IPS DF 4.7 (cell line): ENCODE measurements around the gene CCND3.

Experiments
- DNase-seq: peaks from one replicate; pipeline ENCODE4 v3.0.0-alpha.2; 2013; ENCODE audit warnings: low spot score; ENCODE audit errors: extremely low read depth

The CCND3 gene

DNA sequence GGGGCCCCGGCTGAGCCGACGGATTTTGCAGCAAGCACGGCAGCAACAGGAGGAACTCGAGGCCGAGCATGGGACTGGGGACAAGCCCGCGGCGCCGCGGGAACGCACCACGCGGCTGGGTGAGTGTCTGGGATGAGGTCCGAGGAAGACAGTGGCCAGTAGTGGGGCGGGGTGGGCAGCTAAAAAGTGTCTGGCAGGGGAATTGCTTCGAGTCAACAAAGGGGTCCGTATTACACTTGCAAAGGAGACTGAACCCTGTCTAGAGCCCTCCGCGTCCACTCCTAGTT, 20.0 kb downstream of the CCND3 start:
- DNase-seq, result no peak

- no peak for DNase-seq
Measured at GRCh38 chr6:41920921-41921711, 20.5 kb downstream of the CCND3 start, which contains the start of the genes BYSL and MED20. BYSL (plus strand) TSS chr6:41921499; CDS start chr6:41921563, 64 bp downstream. MED20 (minus strand) TSS chr6:41921139; CDS start chr6:41921018, 121 bp downstream.

DNA sequence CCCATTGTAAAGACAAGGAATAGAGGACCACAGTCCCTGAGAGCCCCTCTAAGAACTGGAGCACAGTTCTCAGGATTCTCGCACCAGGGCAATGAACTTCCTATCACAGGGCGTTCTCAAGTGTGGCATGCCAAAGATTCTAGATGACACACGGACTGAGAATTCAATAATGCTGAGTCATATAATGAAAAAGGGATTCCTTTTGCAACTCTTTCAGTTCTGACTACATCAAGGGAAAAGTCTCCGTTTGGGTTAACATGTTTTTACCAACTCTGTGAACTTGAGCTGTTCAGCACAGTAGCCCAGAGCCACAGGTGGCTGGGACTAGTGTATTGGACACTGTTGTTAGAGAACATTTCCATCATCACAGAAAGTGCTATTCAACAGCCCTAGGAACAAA, 24.1 kb downstream of the CCND3 start:
- DNase-seq, result no peak

DNA sequence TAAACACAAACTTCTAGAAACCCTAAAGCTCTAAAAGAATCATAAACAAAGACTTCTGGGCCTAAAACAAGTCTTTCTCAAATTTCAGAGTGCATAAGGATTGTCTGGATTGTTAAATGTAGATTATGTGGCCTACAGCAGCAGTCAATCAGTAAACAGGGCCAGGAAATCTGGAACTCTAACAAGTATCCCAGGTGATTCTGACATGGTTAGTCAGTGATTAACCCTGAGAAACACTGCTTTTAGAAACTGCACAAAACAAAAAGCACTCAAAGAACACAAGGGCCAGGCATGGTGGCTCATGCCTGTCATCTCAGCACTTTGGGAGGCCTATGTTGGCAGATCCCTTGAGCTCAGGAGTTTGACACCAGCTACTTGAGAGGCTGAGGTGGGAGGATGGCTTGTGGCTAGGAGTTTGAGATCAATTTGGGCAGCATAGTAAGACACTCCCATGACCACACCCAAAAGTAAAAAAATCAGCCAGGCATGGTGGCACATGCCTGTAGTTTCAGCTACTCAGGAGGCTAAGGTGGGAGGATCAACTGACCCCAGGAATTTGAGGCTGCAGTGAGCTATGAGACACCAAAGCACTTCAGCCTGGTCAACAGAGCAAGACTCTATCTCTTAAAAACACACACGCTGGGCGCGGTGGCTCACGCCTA, 26.6 kb downstream of the CCND3 start:
- DNase-seq, result no peak

GRCh38 chr6:41914343-41914742, 27.3 kb downstream of the CCND3 start:
- DNase-seq, result no peak

- no peak for DNase-seq
Measured at GRCh38 chr6:41909727-41910126, 31.9 kb downstream of the CCND3 start.

DNA sequence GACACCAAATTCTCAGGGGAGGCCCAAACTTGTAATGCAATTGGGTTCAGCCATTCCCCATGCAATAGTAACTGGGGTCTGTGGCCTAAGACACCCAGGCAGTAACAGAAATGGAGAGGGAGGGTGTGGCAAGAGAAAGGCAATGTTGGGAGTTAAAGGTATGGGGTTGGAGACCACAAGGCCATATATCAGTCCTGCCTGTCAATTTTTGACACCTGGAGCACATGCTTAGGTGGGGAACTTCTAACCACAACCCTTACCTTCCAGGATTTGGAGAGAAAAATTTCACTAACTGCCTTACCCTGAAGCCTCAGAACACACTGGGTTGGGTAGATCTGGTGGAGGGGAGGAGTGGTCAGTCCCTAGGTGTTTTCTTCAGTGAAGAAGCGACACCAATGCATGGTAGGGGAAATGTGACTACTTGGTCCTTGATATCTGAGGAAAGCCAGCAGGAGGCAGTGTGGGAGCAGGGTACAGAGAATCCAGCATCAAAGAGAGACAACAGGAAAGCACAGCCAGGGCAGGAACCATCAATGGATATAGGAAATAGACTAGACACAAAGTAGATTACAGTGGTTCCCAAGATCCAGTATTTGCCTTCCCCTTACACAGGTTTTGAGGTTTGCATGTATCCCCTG, 39.6 kb downstream of the CCND3 start:
- no peak for DNase-seq

DNA sequence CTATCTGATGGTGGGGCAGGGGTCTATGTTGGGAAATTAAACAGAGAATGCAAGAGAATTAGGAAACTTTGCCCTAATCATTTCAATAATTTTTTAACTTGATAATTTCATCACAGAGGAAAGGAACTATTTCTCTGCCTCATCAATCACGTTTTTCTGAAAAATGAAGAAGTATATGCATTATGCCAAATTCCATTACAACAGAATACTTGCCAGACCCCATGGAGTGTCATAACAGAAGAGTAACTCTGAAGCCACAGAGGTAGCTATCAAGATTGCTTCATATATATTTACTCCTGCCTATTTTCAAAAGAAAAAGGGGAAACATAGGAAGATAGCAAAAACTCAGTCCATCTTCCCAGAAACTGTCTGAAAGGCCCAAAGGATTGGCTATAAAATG, 40.7 kb downstream of the CCND3 start:
- DNase-seq, result no peak

DNA sequence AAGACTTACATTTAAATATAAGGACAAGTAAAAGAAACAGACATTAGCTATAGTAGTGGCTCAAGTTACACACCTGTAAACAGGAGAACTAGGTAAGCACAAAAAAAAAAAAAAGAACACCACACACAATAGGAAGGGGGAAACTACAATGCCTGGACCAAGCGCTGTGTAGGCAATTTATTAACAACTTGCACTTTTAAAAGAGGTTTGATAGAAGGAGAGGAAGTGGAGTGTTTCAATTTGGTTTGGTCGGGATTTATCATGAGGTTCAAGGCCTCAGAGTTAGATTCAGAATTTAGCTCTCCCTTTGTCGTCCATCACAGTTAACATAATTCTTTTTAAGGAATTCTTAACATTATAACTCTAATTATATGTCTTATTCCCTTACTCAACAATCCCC, 45.3 kb downstream of the CCND3 start:
- no peak for DNase-seq

DNA sequence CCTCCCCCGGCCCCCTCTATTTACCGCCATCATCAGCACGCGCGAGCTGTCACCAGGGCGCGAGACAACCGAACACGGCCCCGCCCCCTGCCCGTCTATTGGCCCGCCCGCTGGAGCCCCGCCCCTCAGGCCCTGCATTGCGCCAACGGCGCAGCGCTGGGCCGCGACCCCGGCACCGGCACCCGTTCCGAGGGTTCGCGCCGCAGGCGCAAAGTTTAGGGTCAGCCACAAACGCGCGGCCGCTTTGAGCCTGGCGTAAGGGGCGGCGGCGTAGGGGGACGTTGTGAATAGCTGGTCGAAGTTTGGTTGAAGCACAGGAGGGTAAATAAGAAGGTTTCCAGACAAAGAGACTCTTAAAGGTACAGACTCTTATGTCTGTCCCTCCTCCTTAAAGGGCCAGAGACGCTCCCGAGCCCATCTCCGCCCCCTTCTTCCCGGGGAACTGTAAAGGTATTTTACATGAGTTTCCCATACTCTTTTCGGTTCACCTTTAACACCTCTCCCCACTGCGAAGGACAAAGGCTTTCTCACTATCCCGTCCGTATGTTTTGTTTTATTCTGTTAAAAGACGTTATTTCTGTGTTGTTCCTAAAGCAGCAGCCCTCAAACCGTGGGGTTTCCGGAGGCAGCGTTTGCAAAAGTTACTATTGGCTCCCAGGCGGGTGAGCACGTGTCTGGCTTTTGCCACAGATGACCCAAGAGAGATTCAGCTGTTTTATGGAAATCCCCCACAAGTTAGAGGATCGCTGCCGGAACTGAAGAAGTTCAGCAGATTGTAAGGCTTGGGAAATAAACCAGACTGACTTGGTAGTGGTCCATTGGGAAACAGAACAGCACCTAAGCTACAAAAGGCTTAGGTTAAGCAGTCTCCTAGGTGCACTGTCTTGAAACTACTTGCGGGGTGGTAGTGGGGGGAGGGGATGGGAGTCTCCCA, 46.0 kb downstream of the CCND3 start, which contains the start of gene USP49:
Gene USP49, minus strand, starts transcription at position 76 of the 934 bp plus-strand sequence. CDS start 88,392 bp downstream, outside the sequence.
- DNase-seq, result no peak

- DNase-seq, result no peak
Measured at GRCh38 chr6:41894366-41895299, 47.0 kb downstream of the CCND3 start.

DNA sequence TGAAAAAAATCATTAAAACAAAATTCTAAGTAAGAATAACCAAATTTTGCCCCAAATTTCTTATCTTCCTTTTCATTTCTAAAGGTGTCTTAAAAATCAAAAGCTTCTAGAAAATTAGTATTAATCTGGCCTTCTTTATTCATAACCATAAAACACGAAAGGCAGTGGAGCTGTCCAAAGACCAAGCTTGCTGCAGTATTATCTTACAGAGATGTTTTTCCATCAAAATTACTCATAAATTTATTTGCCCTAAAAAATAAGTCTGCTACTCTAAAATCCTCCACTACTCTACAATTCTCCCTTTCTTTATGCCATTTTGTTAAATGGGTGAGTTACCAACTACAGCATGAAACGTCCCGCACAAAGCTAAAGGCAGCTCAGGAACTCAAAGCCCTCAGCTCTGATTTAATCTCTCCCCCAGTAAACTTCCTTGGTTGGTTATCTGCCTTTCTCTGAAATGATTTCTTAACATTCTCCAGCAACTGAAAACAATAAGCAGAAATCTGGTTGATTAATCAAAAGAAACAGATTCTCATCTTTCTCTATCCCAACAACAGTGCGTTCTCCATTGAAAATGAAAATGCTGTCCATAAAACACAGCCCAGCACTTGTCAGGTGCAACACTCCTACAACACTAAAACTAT, 48.6 kb downstream of the CCND3 start:
- DNase-seq, result no peak

- DNase-seq, result no peak
Measured at GRCh38 chr6:41887331-41887751, 54.3 kb downstream of the CCND3 start.

GRCh38 chr6:41885930-41886329, 55.7 kb downstream of the CCND3 start:
- no peak for DNase-seq

DNA sequence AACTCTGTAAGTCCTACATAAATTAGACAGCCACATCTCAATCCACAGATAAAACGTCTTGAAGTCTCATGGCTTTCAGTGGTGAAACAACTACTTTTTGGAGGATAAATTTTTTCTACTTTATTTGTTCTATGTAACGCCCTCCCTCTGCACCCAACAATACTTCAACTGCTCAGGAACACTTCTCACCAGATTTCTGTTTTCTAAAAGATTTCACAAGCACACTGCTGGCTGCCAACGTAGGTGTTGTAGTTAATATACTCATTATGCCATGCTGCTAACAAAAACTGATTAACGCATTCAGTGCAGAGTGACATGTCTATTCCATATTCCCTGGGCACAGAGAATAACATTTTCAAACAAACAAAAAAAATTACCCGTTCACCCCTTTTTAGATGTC, 56.7 kb downstream of the CCND3 start:
- DNase-seq, result no peak
